ENCODE data around the gene TAGLN3. TPM values are rescaled to one million over a fixed set of nuclear protein-coding genes. Genes with fewer than 3 reads are reported as not detected.

The TAGLN3 gene
- total and polyA plus RNA-seq, 2 experiments from 2014 or later: 0.61 TPM; not detected in 1

DNA sequence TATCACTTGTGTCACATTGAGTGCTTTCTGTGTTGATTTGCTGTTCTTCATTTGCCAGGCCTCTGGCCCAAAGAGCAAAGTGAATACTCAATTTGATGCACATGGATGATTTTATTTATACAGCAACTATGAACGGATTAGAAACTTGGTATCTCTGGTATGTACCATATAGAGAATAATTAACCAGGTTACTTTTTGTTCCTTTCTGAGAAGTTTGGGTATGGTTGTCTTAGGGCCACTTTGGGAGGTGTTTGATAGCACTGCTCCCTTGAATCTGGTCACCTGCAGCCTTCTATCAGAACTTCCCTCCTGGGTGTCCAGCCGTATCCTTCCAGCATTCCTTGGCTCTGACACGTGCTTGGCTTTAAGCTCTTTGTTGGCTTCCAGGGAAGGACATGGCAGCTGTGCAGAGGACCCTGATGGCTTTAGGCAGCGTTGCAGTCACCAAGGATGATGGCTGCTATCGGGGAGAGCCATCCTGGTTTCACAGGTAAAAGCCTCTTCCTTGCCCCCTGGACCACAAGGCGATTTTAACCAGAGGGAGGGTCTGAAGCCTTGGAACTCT lies 12.7 kb downstream of the TAGLN3 start:
- no peak overlapping the region for H3K9ac ChIP-seq
- TF ChIP-seq EZH2phosphoT487 (IDR thresholded peaks at IDR 0.05; ENCODE audit: insufficient read depth, low read depth) (no peak), EZH2 (IDR thresholded peaks at IDR 0.05; ENCODE audit: insufficient read depth, poor library complexity, severe bottlenecking) (no peak)
- in situ Hi-C loops (cut with MboI): no loop called here

DNA sequence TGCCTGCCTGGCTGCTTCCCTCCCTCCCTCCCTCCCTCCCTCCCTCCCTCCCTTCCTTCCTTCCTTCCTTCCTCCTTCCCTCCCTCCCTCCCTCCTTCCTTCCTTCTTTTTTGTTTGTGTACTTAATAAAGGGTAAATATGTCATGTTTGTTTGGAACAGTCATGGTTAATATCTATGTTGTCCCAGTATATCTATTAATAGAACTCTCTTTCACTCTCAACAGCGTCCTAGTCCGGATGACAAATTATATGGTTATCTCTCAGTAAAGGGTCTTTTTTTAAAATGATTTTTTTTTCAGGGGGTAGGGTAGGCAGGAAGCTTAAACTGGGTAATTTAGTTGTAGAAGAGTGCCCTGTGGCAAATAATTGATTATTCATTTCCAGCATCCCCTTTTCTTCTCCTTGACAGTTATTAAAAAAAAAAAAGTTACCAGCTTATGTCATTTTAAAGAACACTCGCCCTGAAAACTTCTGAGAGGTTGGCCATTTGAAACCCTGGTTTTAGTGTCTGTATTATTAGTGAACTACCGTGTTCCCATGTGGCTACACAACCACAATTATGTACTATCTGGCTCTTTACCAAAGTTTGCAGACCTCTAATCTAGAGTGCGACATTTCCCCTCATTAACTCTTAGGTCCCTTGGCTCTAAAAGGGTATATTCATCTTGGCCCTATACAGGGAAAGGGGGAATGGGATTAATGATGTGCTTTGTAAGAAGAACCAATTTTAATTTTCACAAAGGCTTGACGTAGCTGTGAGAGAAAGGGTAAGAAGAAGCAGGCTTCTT lies 13.7 kb downstream of the TAGLN3 start:
- H3K9me2 ChIP-seq (ENCODE audit: insufficient read depth): no peaks in the 10 kb centered on the region
- no peak for TF ChIP-seq EZH2 (IDR thresholded peaks at IDR 0.05; ENCODE audit: insufficient read depth, poor library complexity, severe bottlenecking)
- TF ChIP-seq EZH2phosphoT487 (IDR thresholded peaks at IDR 0.05; ENCODE audit: insufficient read depth, low read depth): no peak
- in situ Hi-C loops (cut with MboI): no loop called here
- peaks cover 14% of the 10 kb centered on the region for H3K4me1 ChIP-seq (ENCODE audit: insufficient read depth)
- H3K4me3 ChIP-seq: no peak overlapping the region
- H3K79me2 ChIP-seq (ENCODE audit: insufficient read depth): no peaks in the 10 kb centered on the region
- no peak for DNase-seq
- H3F3A ChIP-seq (ENCODE audit: insufficient read depth): peaks cover 5% of the 10 kb centered on the region; the same call in 1 of the 2 replicates
- no peak overlapping the region for H3K9ac ChIP-seq
- H4K20me1 ChIP-seq (ENCODE audit: insufficient read depth): no peaks in the 10 kb centered on the region
- 85 to 88% methylated on average over 6 of the region's 6 CpGs for WGBS, 2 experiments (ENCODE audit: low coverage in 1 of 2, low lambda C conversion rate in 2 of 2, missing lambda C conversion rate in 2 of 2)
- H3K9me3 ChIP-seq (ENCODE audit: low read depth): no peaks in the 10 kb centered on the region
- peak overlapping the region; percentile 90 for H2AFZ ChIP-seq
- no peak overlapping the region for H3K27ac ChIP-seq
- no peaks in the 10 kb centered on the region for H3K27me3 ChIP-seq (replicated peaks; ENCODE audit: insufficient read depth)
- no peaks in the 10 kb centered on the region for H3K36me3 ChIP-seq (ENCODE audit: low read depth)
- no peak overlapping the region for H3K4me2 ChIP-seq (ENCODE audit: unreplicated experiment)

More for the DNA sequence above, 12.7 kb downstream of the TAGLN3 start:
- H3F3A ChIP-seq (ENCODE audit: insufficient read depth): peaks cover 5% of the 10 kb centered on the region; the same call in 1 of the 2 replicates
- 82 to 87% methylated on average over 6 of the region's 6 CpGs for WGBS, 2 experiments (ENCODE audit: low coverage in 1 of 2, low lambda C conversion rate in 2 of 2, missing lambda C conversion rate in 2 of 2)
- H4K20me1 ChIP-seq (ENCODE audit: insufficient read depth): no peaks in the 10 kb centered on the region
- no peaks in the 10 kb centered on the region for H3K36me3 ChIP-seq (ENCODE audit: low read depth)
- H3K4me3 ChIP-seq: no peak overlapping the region
- peaks cover 15% of the 10 kb centered on the region for H3K4me1 ChIP-seq (ENCODE audit: insufficient read depth)
- H3K79me2 ChIP-seq (ENCODE audit: insufficient read depth): no peaks in the 10 kb centered on the region
- H3K9me3 ChIP-seq (ENCODE audit: low read depth): no peaks in the 10 kb centered on the region
- H3K4me2 ChIP-seq (ENCODE audit: unreplicated experiment): no peak overlapping the region
- no peak overlapping the region for H2AFZ ChIP-seq
- H3K27ac ChIP-seq: no peak overlapping the region
- H3K9me2 ChIP-seq (ENCODE audit: insufficient read depth): no peaks in the 10 kb centered on the region
- no peaks in the 10 kb centered on the region for H3K27me3 ChIP-seq (replicated peaks; ENCODE audit: insufficient read depth)
- no peak for DNase-seq

GRCh38 chr3:112013058-112013783 lies 14.5 kb downstream of the TAGLN3 start:
- TF ChIP-seq EZH2phosphoT487 (IDR thresholded peaks at IDR 0.05; ENCODE audit: insufficient read depth, low read depth) (no peak), EZH2 (IDR thresholded peaks at IDR 0.05; ENCODE audit: insufficient read depth, poor library complexity, severe bottlenecking) (no peak)
- no peaks in the 10 kb centered on the region for H3K36me3 ChIP-seq (ENCODE audit: low read depth)
- H3F3A ChIP-seq (ENCODE audit: insufficient read depth): peaks cover 5% of the 10 kb centered on the region; the same call in 1 of the 2 replicates
- DNase-seq: peak; percentile 91
- no peaks in the 10 kb centered on the region for H3K9me3 ChIP-seq (ENCODE audit: low read depth)
- no peak overlapping the region for H3K9ac ChIP-seq
- no peaks in the 10 kb centered on the region for H4K20me1 ChIP-seq (ENCODE audit: insufficient read depth)
- peaks cover 6% of the 10 kb centered on the region; the same call in 1 of the 2 replicates for H3K4me1 ChIP-seq (ENCODE audit: insufficient read depth)
- peak overlapping the region; percentile 90 for H2AFZ ChIP-seq
- H3K27me3 ChIP-seq (replicated peaks; ENCODE audit: insufficient read depth): no peaks in the 10 kb centered on the region
- no peaks in the 10 kb centered on the region for H3K9me2 ChIP-seq (ENCODE audit: insufficient read depth)
- H3K27ac ChIP-seq: no peak overlapping the region
- WGBS, 2 experiments (ENCODE audit: low coverage in 1 of 2, low lambda C conversion rate in 2 of 2, missing lambda C conversion rate in 2 of 2): 23 to 26% methylated on average over 19 of the region's 19 CpGs
- in situ Hi-C loops (cut with MboI): no loop called here
- peak overlapping the region; percentile 56 for H3K4me2 ChIP-seq (ENCODE audit: unreplicated experiment)
- H3K4me3 ChIP-seq: 0 out of 2 replicates have a peak overlapping the region, but pooled peaks have one; percentile 35
- no peaks in the 10 kb centered on the region for H3K79me2 ChIP-seq (ENCODE audit: insufficient read depth)

- peak overlapping the region; percentile 90 for H2AFZ ChIP-seq
- no peaks in the 10 kb centered on the region for H4K20me1 ChIP-seq (ENCODE audit: insufficient read depth)
- H3K36me3 ChIP-seq (ENCODE audit: low read depth): no peaks in the 10 kb centered on the region
These were observed 15.0 kb downstream of the TAGLN3 start for GRCh38 chr3:112013784-112014143.

More at GRCh38 chr3:112013784-112014143, 15.0 kb downstream of the TAGLN3 start:
- Histone ChIP-seq H3K79me2 (ENCODE audit: insufficient read depth) (no peaks in the 10 kb centered on the region), H3K4me3 (no peak overlapping the region), H3K27ac (no peak overlapping the region), H3K4me2 (ENCODE audit: unreplicated experiment) (peak overlapping the region; percentile 56), H3F3A (ENCODE audit: insufficient read depth) (no peaks in the 10 kb centered on the region), H3K4me1 (ENCODE audit: insufficient read depth) (peaks cover 3% of the 10 kb centered on the region; the same call in 1 of the 2 replicates), H3K9ac (no peak overlapping the region), H3K27me3 (replicated peaks; ENCODE audit: insufficient read depth) (no peaks in the 10 kb centered on the region), H3K9me2 (ENCODE audit: insufficient read depth) (no peaks in the 10 kb centered on the region), H3K9me3 (ENCODE audit: low read depth) (no peaks in the 10 kb centered on the region)
- DNase-seq: no peak
- in situ Hi-C loops (cut with MboI): no loop called here
- WGBS, 2 experiments (ENCODE audit: low coverage in 1 of 2, low lambda C conversion rate in 2 of 2, missing lambda C conversion rate in 2 of 2): 55 to 57% methylated on average over 5 of the region's 5 CpGs
- TF ChIP-seq EZH2 (IDR thresholded peaks at IDR 0.05; ENCODE audit: insufficient read depth, poor library complexity, severe bottlenecking): no peak
- TF ChIP-seq EZH2phosphoT487 (IDR thresholded peaks at IDR 0.05; ENCODE audit: insufficient read depth, low read depth): no peak
